ENCODE data around the gene TK2. TPM values are rescaled to one million over a fixed set of nuclear protein-coding genes. Genes with fewer than 3 reads are reported as not detected.

The TK2 gene
- total and polyA plus RNA-seq, 9 of the 15 experiments (the other 6 are each of a cell fraction or from before 2014, with no cell fraction given), result 1.1 to 10.2 (median 5.3) TPM

DNA sequence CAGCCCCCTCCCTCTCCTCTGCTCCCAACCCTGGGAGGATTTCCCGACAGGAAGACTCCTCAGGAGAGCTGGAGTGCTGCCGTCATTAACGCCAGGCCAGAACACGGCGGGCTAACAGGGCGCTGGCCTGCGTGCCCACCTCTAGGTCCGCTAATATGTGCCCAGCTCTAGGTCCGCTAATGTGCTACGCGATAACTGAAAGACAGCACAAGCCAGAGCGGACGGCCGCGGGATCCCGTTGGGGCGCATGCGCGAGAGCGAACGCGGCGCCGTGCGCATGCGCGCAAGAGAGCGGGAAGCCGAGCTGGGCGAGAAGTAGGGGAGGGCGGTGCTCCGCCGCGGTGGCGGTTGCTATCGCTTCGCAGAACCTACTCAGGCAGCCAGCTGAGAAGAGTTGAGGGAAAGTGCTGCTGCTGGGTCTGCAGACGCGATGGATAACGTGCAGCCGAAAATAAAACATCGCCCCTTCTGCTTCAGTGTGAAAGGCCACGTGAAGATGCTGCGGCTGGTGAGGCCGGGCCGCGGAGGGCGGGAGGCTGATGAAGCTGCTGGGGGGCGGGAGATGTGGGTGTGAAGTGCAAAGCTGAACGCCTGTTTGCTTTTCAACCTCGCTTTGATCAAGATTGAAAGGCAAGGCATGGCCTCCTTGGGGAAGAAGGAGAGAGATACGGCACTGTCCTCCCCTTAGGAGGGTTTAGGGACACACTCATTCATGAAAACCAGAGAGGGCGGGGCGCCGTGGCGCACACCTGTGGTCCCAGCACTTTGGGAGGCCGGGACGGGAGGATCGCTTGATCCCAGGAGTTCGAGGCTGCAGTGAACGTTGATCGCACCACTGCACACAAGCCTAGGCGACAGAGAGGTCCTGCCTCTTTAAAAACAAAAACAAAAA, 2.6 kb upstream of the TK2 start, which contains the start of gene CKLF (continued):
- TF ChIP-seq, protein P1, sequence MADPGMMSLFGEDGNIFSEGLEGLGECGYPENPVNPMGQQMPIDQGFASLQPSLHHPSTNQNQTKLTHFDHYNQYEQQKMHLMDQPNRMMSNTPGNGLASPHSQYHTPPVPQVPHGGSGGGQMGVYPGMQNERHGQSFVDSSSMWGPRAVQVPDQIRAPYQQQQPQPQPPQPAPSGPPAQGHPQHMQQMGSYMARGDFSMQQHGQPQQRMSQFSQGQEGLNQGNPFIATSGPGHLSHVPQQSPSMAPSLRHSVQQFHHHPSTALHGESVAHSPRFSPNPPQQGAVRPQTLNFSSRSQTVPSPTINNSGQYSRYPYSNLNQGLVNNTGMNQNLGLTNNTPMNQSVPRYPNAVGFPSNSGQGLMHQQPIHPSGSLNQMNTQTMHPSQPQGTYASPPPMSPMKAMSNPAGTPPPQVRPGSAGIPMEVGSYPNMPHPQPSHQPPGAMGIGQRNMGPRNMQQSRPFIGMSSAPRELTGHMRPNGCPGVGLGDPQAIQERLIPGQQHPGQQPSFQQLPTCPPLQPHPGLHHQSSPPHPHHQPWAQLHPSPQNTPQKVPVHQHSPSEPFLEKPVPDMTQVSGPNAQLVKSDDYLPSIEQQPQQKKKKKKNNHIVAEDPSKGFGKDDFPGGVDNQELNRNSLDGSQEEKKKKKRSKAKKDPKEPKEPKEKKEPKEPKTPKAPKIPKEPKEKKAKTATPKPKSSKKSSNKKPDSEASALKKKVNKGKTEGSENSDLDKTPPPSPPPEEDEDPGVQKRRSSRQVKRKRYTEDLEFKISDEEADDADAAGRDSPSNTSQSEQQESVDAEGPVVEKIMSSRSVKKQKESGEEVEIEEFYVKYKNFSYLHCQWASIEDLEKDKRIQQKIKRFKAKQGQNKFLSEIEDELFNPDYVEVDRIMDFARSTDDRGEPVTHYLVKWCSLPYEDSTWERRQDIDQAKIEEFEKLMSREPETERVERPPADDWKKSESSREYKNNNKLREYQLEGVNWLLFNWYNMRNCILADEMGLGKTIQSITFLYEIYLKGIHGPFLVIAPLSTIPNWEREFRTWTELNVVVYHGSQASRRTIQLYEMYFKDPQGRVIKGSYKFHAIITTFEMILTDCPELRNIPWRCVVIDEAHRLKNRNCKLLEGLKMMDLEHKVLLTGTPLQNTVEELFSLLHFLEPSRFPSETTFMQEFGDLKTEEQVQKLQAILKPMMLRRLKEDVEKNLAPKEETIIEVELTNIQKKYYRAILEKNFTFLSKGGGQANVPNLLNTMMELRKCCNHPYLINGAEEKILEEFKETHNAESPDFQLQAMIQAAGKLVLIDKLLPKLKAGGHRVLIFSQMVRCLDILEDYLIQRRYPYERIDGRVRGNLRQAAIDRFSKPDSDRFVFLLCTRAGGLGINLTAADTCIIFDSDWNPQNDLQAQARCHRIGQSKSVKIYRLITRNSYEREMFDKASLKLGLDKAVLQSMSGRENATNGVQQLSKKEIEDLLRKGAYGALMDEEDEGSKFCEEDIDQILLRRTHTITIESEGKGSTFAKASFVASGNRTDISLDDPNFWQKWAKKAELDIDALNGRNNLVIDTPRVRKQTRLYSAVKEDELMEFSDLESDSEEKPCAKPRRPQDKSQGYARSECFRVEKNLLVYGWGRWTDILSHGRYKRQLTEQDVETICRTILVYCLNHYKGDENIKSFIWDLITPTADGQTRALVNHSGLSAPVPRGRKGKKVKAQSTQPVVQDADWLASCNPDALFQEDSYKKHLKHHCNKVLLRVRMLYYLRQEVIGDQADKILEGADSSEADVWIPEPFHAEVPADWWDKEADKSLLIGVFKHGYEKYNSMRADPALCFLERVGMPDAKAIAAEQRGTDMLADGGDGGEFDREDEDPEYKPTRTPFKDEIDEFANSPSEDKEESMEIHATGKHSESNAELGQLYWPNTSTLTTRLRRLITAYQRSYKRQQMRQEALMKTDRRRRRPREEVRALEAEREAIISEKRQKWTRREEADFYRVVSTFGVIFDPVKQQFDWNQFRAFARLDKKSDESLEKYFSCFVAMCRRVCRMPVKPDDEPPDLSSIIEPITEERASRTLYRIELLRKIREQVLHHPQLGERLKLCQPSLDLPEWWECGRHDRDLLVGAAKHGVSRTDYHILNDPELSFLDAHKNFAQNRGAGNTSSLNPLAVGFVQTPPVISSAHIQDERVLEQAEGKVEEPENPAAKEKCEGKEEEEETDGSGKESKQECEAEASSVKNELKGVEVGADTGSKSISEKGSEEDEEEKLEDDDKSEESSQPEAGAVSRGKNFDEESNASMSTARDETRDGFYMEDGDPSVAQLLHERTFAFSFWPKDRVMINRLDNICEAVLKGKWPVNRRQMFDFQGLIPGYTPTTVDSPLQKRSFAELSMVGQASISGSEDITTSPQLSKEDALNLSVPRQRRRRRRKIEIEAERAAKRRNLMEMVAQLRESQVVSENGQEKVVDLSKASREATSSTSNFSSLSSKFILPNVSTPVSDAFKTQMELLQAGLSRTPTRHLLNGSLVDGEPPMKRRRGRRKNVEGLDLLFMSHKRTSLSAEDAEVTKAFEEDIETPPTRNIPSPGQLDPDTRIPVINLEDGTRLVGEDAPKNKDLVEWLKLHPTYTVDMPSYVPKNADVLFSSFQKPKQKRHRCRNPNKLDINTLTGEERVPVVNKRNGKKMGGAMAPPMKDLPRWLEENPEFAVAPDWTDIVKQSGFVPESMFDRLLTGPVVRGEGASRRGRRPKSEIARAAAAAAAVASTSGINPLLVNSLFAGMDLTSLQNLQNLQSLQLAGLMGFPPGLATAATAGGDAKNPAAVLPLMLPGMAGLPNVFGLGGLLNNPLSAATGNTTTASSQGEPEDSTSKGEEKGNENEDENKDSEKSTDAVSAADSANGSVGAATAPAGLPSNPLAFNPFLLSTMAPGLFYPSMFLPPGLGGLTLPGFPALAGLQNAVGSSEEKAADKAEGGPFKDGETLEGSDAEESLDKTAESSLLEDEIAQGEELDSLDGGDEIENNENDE (IDR thresholded peaks at IDR 0.05; ENCODE audit: low read depth, low read length), result no peak
- TF ChIP-seq NR2C2 (CRISPR knock-in tag; IDR thresholded peaks at IDR 0.05), result peak; percentile 44; the same call in 1 of the 2 replicates
- TF ChIP-seq NR2C2 (tag; IDR thresholded peaks at IDR 0.05), result no peak
- no peak for TF ChIP-seq RBM14 (IDR thresholded peaks at IDR 0.05; ENCODE audit: borderline replicate concordance, insufficient read depth, low read depth, low read length)
- TF ChIP-seq FOXK2 (conservative IDR thresholded peaks at IDR 0.05 in 1 of 2, IDR thresholded peaks at IDR 0.05 in 1 of 2; ENCODE audit: low read depth in 2 of 2), result no peak; a peak in 2 of 4 replicates
- no peak for TF ChIP-seq COPS2 (conservative IDR thresholded peaks at IDR 0.05)
- no peak for TF ChIP-seq NCOA4 (IDR thresholded peaks at IDR 0.05; ENCODE audit: partially characterized antibody)
- TF ChIP-seq OTX1 (CRISPR knock-in tag; IDR thresholded peaks at IDR 0.05), result no peak; the same call in 1 of the 2 replicates
- no peak for TF ChIP-seq PRPF4 (IDR thresholded peaks at IDR 0.05; ENCODE audit: insufficient read depth, low read depth, low read length, poor library complexity, severe bottlenecking)
- TF ChIP-seq, protein P2, sequence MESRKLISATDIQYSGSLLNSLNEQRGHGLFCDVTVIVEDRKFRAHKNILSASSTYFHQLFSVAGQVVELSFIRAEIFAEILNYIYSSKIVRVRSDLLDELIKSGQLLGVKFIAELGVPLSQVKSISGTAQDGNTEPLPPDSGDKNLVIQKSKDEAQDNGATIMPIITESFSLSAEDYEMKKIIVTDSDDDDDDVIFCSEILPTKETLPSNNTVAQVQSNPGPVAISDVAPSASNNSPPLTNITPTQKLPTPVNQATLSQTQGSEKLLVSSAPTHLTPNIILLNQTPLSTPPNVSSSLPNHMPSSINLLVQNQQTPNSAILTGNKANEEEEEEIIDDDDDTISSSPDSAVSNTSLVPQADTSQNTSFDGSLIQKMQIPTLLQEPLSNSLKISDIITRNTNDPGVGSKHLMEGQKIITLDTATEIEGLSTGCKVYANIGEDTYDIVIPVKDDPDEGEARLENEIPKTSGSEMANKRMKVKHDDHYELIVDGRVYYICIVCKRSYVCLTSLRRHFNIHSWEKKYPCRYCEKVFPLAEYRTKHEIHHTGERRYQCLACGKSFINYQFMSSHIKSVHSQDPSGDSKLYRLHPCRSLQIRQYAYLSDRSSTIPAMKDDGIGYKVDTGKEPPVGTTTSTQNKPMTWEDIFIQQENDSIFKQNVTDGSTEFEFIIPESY (CRISPR knock-in tag; IDR thresholded peaks at IDR 0.05), result peak; percentile 88
